HG03521 (cell line): ENCODE data around the gene NR1D1.
"Not testable (repeated sequence)": the region's sequence is repeated elsewhere in the genome, so short reads cannot be mapped to it uniquely, and the experiment has no call there.

Experiments used
- ATAC-seq: cut with Tn5 transposase; IDR thresholded peaks from one replicate; pipeline ENCODE4 v1.9.1; 2021; ENCODE audit warnings: mild to moderate bottlenecking, moderate library complexity; ENCODE audit not compliant: unreplicated experiment

The NR1D1 gene

GRCh38 chr17:40100419-40100668 is at the start of gene NR1D1:
NR1D1 (minus strand) TSS chr17:40100589; CDS start chr17:40100094, 495 bp downstream.
- no peak for ATAC-seq

- ATAC-seq: no peak
Measured at GRCh38 chr17:40148527-40148926, 48.1 kb upstream of the NR1D1 start.

GRCh38 chr17:40145476-40145875 is 45.1 kb upstream of the NR1D1 start:
- no peak for ATAC-seq

GRCh38 chr17:40143166-40143565 is 42.8 kb upstream of the NR1D1 start:
- ATAC-seq: not testable (repeated sequence)

- ATAC-seq: peak; percentile 5
Measured at GRCh38 chr17:40139566-40140058, 39.2 kb upstream of the NR1D1 start.

GRCh38 chr17:40135817-40136216 is 35.4 kb upstream of the NR1D1 start:
- no peak for ATAC-seq

GRCh38 chr17:40134184-40134583 is 33.8 kb upstream of the NR1D1 start:
- no peak for ATAC-seq

- ATAC-seq: no peak
Measured at GRCh38 chr17:40130352-40131042, 30.1 kb upstream of the NR1D1 start.

- no peak for ATAC-seq
Measured at GRCh38 chr17:40129498-40129897, 29.1 kb upstream of the NR1D1 start.

GRCh38 chr17:40124279-40125141 is 24.1 kb upstream of the NR1D1 start:
- ATAC-seq: no peak

GRCh38 chr17:40123811-40124114 is 23.4 kb upstream of the NR1D1 start:
- no peak for ATAC-seq

- peak; percentile 9 for ATAC-seq
Measured at GRCh38 chr17:40122999-40123810, 22.8 kb upstream of the NR1D1 start.

- peak; percentile 27 for ATAC-seq
Measured at GRCh38 chr17:40122136-40122998, 22.0 kb upstream of the NR1D1 start.

GRCh38 chr17:40121181-40122135 is 21.1 kb upstream of the NR1D1 start, which contains the start of gene MSL1:
MSL1 (plus strand) TSS chr17:40121971; CDS start chr17:40122613, 642 bp downstream.
- ATAC-seq: peak; percentile 58

- no peak for ATAC-seq
Measured at GRCh38 chr17:40115101-40115436, 14.7 kb upstream of the NR1D1 start.

GRCh38 chr17:40113907-40114245 is 13.5 kb upstream of the NR1D1 start:
- no peak for ATAC-seq

- peak; percentile 87 for ATAC-seq
Measured at GRCh38 chr17:40113110-40113906, 12.9 kb upstream of the NR1D1 start.

GRCh38 chr17:40112718-40113109 is 12.3 kb upstream of the NR1D1 start:
- ATAC-seq: no peak

- ATAC-seq: no peak
Measured at GRCh38 chr17:40112191-40112711, 11.9 kb upstream of the NR1D1 start.
